ENCODE results near the gene PLOD1.

The PLOD1 gene

DNA sequence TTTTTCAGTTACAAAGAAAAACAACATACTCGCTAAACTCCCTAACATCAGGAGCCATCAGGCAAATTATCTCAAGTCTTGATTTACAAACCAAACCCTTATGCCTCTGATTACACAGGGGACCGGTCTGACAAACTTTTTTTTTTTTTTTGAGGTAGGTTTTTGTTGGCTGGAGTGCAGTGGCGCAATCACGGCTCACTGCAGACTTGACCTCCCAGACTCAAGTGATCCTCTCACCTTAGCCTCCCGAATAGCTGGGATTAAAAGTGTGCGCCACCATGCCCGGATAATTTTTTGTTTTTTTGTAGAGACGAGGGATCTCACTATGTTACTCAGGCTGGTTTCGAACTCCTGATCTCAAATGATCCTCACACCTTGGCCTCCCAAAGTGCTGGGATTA is 81.0 kb downstream of the PLOD1 start:
- Histone ChIP-seq H3K9ac (ENCODE audit: low read length) (no peak overlapping the region), H3K4me1 (ENCODE audit: insufficient read depth, low read length, severe bottlenecking) (peaks cover 8% of the 10 kb centered on the region), H3K27ac (ENCODE audit: low read depth, low read length, poor library complexity, severe bottlenecking) (no peak overlapping the region), H3K27me3 (ENCODE audit: insufficient read depth, low read length) (no peaks in the 10 kb centered on the region), H3K9me3 (ENCODE audit: low read length) (no peaks in the 10 kb centered on the region), H3K4me2 (ENCODE audit: low read length) (no peak overlapping the region), H3K36me3 (ENCODE audit: insufficient read depth, low read length) (peaks cover 30% of the 10 kb centered on the region), H2AFZ (ENCODE audit: low read length) (no peak overlapping the region), H3K79me2 (ENCODE audit: insufficient read depth, low read length) (peaks cover 4% of the 10 kb centered on the region; the same call in 1 of the 2 replicates), H3K4me3 (ENCODE audit: low read depth, low read length, poor library complexity, severe bottlenecking) (no peak overlapping the region), H3F3A (ENCODE audit: insufficient read depth, low read length) (no peaks in the 10 kb centered on the region; the same call in 1 of the 2 replicates), H4K20me1 (ENCODE audit: insufficient read depth, low read length) (no peaks in the 10 kb centered on the region), H3K9me2 (ENCODE audit: low read depth, low read length) (no peaks in the 10 kb centered on the region)
- TF ChIP-seq, protein P1, sequence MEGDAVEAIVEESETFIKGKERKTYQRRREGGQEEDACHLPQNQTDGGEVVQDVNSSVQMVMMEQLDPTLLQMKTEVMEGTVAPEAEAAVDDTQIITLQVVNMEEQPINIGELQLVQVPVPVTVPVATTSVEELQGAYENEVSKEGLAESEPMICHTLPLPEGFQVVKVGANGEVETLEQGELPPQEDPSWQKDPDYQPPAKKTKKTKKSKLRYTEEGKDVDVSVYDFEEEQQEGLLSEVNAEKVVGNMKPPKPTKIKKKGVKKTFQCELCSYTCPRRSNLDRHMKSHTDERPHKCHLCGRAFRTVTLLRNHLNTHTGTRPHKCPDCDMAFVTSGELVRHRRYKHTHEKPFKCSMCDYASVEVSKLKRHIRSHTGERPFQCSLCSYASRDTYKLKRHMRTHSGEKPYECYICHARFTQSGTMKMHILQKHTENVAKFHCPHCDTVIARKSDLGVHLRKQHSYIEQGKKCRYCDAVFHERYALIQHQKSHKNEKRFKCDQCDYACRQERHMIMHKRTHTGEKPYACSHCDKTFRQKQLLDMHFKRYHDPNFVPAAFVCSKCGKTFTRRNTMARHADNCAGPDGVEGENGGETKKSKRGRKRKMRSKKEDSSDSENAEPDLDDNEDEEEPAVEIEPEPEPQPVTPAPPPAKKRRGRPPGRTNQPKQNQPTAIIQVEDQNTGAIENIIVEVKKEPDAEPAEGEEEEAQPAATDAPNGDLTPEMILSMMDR (IDR thresholded peaks at IDR 0.05; ENCODE audit: low read length): no peak
- TF ChIP-seq EZH2 (IDR thresholded peaks at IDR 0.05; ENCODE audit: borderline replicate concordance, low read length): no peak

DNA sequence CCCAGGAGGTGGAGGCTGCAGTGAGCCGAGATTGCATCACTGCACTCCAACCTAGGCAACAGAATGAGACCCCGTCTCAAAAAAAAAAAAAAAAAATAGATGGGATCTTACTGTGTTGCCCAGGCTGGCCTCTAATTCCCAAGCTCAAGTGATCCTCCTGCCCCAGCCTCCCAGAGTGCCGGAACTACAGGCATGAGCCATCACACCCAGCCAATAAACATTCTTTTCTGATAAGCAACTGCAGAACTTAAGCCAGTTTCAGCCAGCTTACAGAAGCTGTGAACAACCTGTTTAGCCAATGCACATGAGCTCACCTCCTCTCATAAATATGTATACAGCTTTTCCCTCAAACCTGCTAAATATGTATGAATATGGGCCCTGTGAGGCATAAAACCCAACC is 81.7 kb downstream of the PLOD1 start:
- H3K36me3 ChIP-seq (ENCODE audit: insufficient read depth, low read length): peaks cover 23% of the 10 kb centered on the region
- H3F3A ChIP-seq (ENCODE audit: insufficient read depth, low read length): no peaks in the 10 kb centered on the region; the same call in 1 of the 2 replicates
- H3K9ac ChIP-seq (ENCODE audit: low read length): no peak overlapping the region
- no peaks in the 10 kb centered on the region for H3K27me3 ChIP-seq (ENCODE audit: insufficient read depth, low read length)
- no peak overlapping the region for H2AFZ ChIP-seq (ENCODE audit: low read length)
- peaks cover 12% of the 10 kb centered on the region for H3K4me1 ChIP-seq (ENCODE audit: insufficient read depth, low read length, severe bottlenecking)
- H3K79me2 ChIP-seq (ENCODE audit: insufficient read depth, low read length): peaks cover 4% of the 10 kb centered on the region; the same call in 1 of the 2 replicates
- H3K4me3 ChIP-seq (ENCODE audit: low read depth, low read length, poor library complexity, severe bottlenecking): no peak overlapping the region
- H3K4me2 ChIP-seq (ENCODE audit: low read length): no peak overlapping the region
- no peak for TF ChIP-seq EZH2 (IDR thresholded peaks at IDR 0.05; ENCODE audit: borderline replicate concordance, low read length)
- TF ChIP-seq, protein P1 (IDR thresholded peaks at IDR 0.05; ENCODE audit: low read length): no peak
- no peaks in the 10 kb centered on the region for H3K9me2 ChIP-seq (ENCODE audit: low read depth, low read length)
- no peaks in the 10 kb centered on the region for H4K20me1 ChIP-seq (ENCODE audit: insufficient read depth, low read length)
- H3K9me3 ChIP-seq (ENCODE audit: low read length): no peaks in the 10 kb centered on the region
- H3K27ac ChIP-seq (ENCODE audit: low read depth, low read length, poor library complexity, severe bottlenecking): peak overlapping the region; percentile 55

DNA sequence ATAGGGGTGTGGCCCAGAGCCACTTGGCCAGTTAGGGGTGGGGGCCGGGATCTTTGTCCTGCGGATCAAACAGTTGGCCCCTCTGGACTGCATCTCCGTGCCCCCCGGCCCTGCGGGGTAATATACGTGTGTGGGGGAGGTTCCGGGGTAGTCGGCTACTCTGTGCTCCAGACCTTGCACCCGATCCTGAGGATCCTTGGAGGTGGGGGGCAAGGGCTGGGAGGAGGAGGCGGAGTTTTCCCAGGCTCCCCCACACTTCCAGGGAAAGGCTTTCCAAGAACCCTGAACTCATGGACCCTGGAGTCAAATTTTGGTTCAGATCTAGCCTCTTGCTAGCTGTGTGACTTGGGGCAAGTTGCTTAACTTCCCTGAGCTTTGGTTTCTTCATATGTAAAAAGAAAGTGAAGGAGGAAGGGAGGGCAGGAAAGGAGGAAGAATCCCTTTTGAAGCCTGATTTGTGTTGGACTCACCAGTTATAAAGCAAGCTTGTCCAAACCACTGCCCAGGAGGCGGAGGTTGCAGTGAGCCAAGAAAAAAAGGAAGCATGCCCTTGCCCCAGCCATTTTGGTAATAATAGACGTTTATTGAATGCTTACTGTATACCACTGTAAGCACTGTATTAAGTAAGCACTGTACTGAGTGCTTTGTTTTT is 85.5 kb downstream of the PLOD1 start:
- Histone ChIP-seq H3K4me2 (ENCODE audit: low read length) (peak overlapping the region; percentile 91), H3K9me3 (ENCODE audit: low read length) (no peaks in the 10 kb centered on the region), H3K9ac (ENCODE audit: low read length) (peak overlapping the region; percentile 84), H3K9me2 (ENCODE audit: low read depth, low read length) (no peaks in the 10 kb centered on the region), H3K27ac (ENCODE audit: low read depth, low read length, poor library complexity, severe bottlenecking) (peak overlapping the region; percentile 13), H3F3A (ENCODE audit: insufficient read depth, low read length) (no peaks in the 10 kb centered on the region; the same call in 1 of the 2 replicates), H3K36me3 (ENCODE audit: insufficient read depth, low read length) (peaks cover 16% of the 10 kb centered on the region), H4K20me1 (ENCODE audit: insufficient read depth, low read length) (no peaks in the 10 kb centered on the region), H3K4me1 (ENCODE audit: insufficient read depth, low read length, severe bottlenecking) (peaks cover 12% of the 10 kb centered on the region), H2AFZ (ENCODE audit: low read length) (no peak overlapping the region), H3K4me3 (ENCODE audit: low read depth, low read length, poor library complexity, severe bottlenecking) (peak overlapping the region; percentile 88), H3K27me3 (ENCODE audit: insufficient read depth, low read length) (no peaks in the 10 kb centered on the region), H3K79me2 (ENCODE audit: insufficient read depth, low read length) (peaks cover 4% of the 10 kb centered on the region; the same call in 1 of the 2 replicates)
- TF ChIP-seq, protein P1 (IDR thresholded peaks at IDR 0.05; ENCODE audit: low read length): no peak
- TF ChIP-seq EZH2 (IDR thresholded peaks at IDR 0.05; ENCODE audit: borderline replicate concordance, low read length): no peak
